Esophagus mucosa (tissue), 1 donor: ENCODE measurements around the gene INTU. TPM values are rescaled to one million over a fixed set of nuclear protein-coding genes. Genes with fewer than 3 reads are reported as not detected.

Source experiments
- ATAC-seq: fragments of 200-7000 bp; cut with Tn5 transposase; one replicate; pipeline ENCODE4 v1.9.1; 2020
- total RNA-seq: library from RNA; stranded (reverse); gene quantifications from one replicate; pipeline ENCODE4 v1.2.4, GENCODE V29; 2023
- donor health status: DM: yes; HTN: yes; CAD: no.

Gene INTU
- total RNA-seq, 1 donor from 2014 or later = 7.9 TPM

- ATAC-seq = no peak
Observed at GRCh38 chr4:127756906-127757305, 124.1 kb downstream of the INTU start.

GRCh38 chr4:127759228-127759820, 126.6 kb downstream of the INTU start:
- no peak for ATAC-seq

GRCh38 chr4:127759893-127760292, 127.1 kb downstream of the INTU start:
- ATAC-seq = peak; percentile 31

- ATAC-seq = no peak
Observed at GRCh38 chr4:127771535-127772275, 138.9 kb downstream of the INTU start.

GRCh38 chr4:127772769-127773671, 140.3 kb downstream of the INTU start:
- no peak for ATAC-seq

DNA sequence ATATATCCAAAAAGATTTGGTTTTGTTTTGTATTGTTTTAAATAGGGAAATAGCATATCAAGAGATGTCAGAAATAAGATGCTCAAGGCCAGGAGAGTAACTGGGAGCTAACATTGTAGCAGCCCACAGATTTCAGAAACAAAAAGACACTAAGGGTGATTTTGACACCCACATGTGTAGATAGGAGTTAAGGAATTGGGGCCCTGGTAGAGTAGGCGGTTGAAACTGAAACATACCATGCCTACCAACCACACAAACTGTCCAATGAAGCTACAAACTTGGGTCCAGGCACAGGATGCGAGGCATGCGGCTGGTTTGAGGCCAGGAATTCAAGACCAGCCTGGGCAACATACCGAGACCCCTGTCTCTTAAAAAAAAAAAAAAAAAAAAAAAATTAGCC, 143.1 kb downstream of the INTU start:
- ATAC-seq = no peak

Other genes starting within 250 kb of the INTU start
- gene SLC25A31, start 97.4 kb downstream of the INTU start, total RNA-seq = not detected
- gene HSPA4L, start 149.4 kb downstream of the INTU start, total RNA-seq = 35.5 TPM
- 10.5 TPM for gene PLK4, start 247.9 kb downstream of the INTU start, total RNA-seq